ENCODE measurements around the gene EPHA1.
A peak's percentile ranks its signal among the peaks of the same experiment; 100 is the strongest.

Gene EPHA1

DNA sequence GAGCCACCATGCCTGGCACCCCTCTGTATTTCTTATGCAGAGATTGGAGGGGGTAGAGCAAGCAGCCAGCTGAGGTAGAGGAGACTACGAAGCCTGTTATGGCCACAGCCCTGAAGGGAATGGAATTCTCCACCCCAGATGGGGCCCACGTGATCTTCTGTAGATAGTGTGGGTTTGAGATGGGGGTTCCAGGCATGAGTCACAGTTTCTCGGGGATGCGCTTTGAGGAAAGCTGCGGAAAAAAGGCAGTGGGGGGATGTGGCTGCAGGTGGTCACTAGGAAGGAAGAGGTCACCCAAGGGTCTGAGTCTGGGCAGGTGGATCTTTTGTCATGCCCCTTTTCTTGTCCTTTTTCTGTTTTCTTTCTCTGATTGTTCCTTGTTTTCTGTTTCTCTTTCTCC lies 57.6 kb downstream of the EPHA1 start:
- DNase-seq: no peak
- Histone ChIP-seq H3K27me3 (ENCODE audit: insufficient read depth, low read depth, severe bottlenecking) (no peaks in the 10 kb centered on the region), H3K9me3 (ENCODE audit: severe bottlenecking) (no peaks in the 10 kb centered on the region), H3K4me3 (ENCODE audit: low read depth, low read length) (no peak overlapping the region), H3K36me3 (no peaks in the 10 kb centered on the region), H3K27ac (no peak overlapping the region)
- no peak for TF ChIP-seq CTCF (IDR thresholded peaks at IDR 0.05; ENCODE audit: low read depth, low read length)

GRCh38 chr7:143347950-143348349 lies 60.7 kb downstream of the EPHA1 start:
- DNase-seq: no peak
- no peaks in the 10 kb centered on the region for H3K9me3 ChIP-seq (ENCODE audit: severe bottlenecking)
- H3K36me3 ChIP-seq: no peaks in the 10 kb centered on the region
- no peak overlapping the region for H3K27ac ChIP-seq
- no peak overlapping the region for H3K4me3 ChIP-seq (ENCODE audit: low read depth, low read length)
- TF ChIP-seq CTCF (IDR thresholded peaks at IDR 0.05; ENCODE audit: low read depth, low read length): no peak
- H3K27me3 ChIP-seq (ENCODE audit: insufficient read depth, low read depth, severe bottlenecking): no peaks in the 10 kb centered on the region

DNA sequence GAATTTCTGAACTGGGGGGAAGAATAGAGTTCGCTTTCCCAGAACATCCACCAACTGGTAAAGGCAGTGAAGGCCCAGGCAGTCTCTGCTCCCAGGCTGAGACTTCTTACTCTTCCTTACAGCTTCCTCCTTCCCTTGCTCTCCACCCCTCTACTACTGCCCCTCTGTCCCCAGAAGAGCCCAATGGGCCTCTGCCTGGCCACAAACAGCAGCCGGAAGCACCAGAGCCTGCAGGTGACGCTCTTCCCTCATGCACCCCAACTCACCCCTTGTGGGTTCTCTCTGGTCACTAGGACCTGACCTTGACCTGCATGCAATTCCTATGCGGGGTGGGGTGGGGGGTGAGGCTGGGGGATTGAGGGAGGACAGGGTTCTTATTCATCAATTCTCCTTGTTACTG lies 62.6 kb downstream of the EPHA1 start:
- 0 out of 2 replicates have a peak, but pooled peaks have one; percentile 11 for TF ChIP-seq CTCF (IDR thresholded peaks at IDR 0.05; ENCODE audit: low read depth, low read length)
- H3K36me3 ChIP-seq: no peaks in the 10 kb centered on the region
- no peak overlapping the region for H3K27ac ChIP-seq
- no peak for DNase-seq
- H3K9me3 ChIP-seq (ENCODE audit: severe bottlenecking): no peaks in the 10 kb centered on the region
- H3K27me3 ChIP-seq (ENCODE audit: insufficient read depth, low read depth, severe bottlenecking): no peaks in the 10 kb centered on the region
- no peak overlapping the region for H3K4me3 ChIP-seq (ENCODE audit: low read depth, low read length)

DNA sequence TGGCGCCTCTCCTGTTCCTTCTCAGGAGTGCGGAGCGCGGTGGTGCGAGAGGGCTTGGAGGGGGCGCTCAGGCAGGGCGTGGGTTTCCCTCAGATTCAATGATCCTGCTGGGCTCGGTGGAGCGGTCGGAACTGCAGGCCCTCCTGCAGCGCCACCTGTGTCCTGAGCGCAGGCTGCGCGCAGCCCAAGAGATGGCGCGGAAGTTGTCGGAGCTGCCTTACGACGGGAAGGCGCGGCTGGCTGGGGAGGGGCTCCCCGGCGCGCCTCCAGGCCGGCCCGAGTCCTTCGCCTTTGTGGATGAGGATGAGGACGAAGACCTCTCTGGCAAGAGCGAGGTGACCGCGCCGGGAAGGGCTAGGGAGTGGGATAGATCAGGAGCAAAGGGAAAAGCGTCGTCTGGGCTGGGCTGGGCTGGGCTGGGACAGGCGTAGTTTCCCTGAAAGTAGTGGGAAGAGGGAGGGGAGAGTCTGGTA lies 63.2 kb downstream of the EPHA1 start:
- Histone ChIP-seq H3K9me3 (ENCODE audit: severe bottlenecking) (no peaks in the 10 kb centered on the region), H3K36me3 (no peaks in the 10 kb centered on the region), H3K27me3 (ENCODE audit: insufficient read depth, low read depth, severe bottlenecking) (no peaks in the 10 kb centered on the region), H3K27ac (no peak overlapping the region), H3K4me3 (ENCODE audit: low read depth, low read length) (peak overlapping the region; percentile 44)
- peak; percentile 87 for DNase-seq
- TF ChIP-seq CTCF (IDR thresholded peaks at IDR 0.05; ENCODE audit: low read depth, low read length): peak; percentile 89

DNA sequence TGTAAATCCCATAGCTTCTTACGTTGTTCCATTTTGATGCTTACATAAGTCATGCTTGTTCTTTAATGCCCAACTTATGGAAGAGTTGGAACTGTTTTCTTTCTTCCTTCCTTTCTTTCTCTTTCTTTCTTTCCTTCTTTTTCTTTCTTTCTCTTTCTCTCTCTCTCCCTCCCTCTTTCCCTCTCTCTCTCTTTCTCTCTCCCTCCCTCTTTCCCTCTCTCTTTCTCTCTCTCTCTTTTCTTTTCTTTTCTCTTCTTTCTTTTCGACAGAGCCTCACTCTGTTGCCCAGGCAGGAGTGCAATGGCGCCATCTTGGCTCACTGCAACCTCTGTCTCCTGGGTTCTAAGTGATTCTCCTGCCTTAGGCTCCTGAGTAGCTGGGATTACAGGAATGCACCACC lies 65.1 kb downstream of the EPHA1 start:
- H3K9me3 ChIP-seq (ENCODE audit: severe bottlenecking): no peaks in the 10 kb centered on the region

More for the DNA sequence above, 65.1 kb downstream of the EPHA1 start:
- no peak overlapping the region for H3K4me3 ChIP-seq (ENCODE audit: low read depth, low read length)
- no peak for TF ChIP-seq CTCF (IDR thresholded peaks at IDR 0.05; ENCODE audit: low read depth, low read length)
- no peak for DNase-seq
- H3K27me3 ChIP-seq (ENCODE audit: insufficient read depth, low read depth, severe bottlenecking): no peaks in the 10 kb centered on the region
- H3K36me3 ChIP-seq: no peaks in the 10 kb centered on the region
- no peak overlapping the region for H3K27ac ChIP-seq
